ENCODE measurements around the gene SPOCK1. TPM values are rescaled to one million over a fixed set of nuclear protein-coding genes. Genes with fewer than 3 reads are reported as not detected.

Gene SPOCK1
- total and polyA plus RNA-seq, 5 experiments from 2014 or later: not detected

GRCh38 chr5:137054335-137054734, 444.8 kb downstream of the SPOCK1 start:
- H3K27ac Mint-ChIP-seq: no peak overlapping the region
- peaks cover 0 to 2% (median 0%) of the 10 kb centered on the region in 9 donors for H3K9me3 Mint-ChIP-seq
- no peak for ATAC-seq
- peaks cover 0 to 20% (median 6%) of the 10 kb centered on the region in 5 donors for H3K27me3 Mint-ChIP-seq
- no peaks in the 10 kb centered on the region for H3K36me3 Mint-ChIP-seq
- POLR2A ChIA-PET: no interaction called here
- no peak for DNase-seq
- H3K4me1 Mint-ChIP-seq: no peaks in the 10 kb centered on the region
- H3K4me3 Mint-ChIP-seq: no peak overlapping the region

GRCh38 chr5:137051161-137051560, 448.0 kb downstream of the SPOCK1 start:
- Mint-ChIP-seq H3K27ac (no peak overlapping the region), H3K27me3 (peaks cover 0 to 9% (median 3%) of the 10 kb centered on the region in 5 donors), H3K36me3 (no peaks in the 10 kb centered on the region), H3K4me1 (no peaks in the 10 kb centered on the region), H3K4me3 (no peak overlapping the region), H3K9me3 (peaks cover 0 to under 1% (median 0%) of the 10 kb centered on the region in 9 donors)
- POLR2A ChIA-PET: no interaction called here
- ATAC-seq: no peak
- DNase-seq: no peak

GRCh38 chr5:137040641-137041340, 458.3 kb downstream of the SPOCK1 start:
- no peaks in the 10 kb centered on the region for H3K4me1 Mint-ChIP-seq
- H3K9me3 Mint-ChIP-seq: peaks cover 7 to 19% (median 15%) of the 10 kb centered on the region in 9 donors
- POLR2A ChIA-PET: no interaction called here
- DNase-seq (no peak), ATAC-seq (no peak)
- H3K27ac Mint-ChIP-seq: no peak overlapping the region
- peaks cover 0 to 10% (median 4%) of the 10 kb centered on the region in 5 donors for H3K27me3 Mint-ChIP-seq
- H3K36me3 Mint-ChIP-seq: peaks cover 0 to 16% (median 0%) of the 10 kb centered on the region in 3 donors
- no peak overlapping the region for H3K4me3 Mint-ChIP-seq

- Mint-ChIP-seq H3K4me1 (no peaks in the 10 kb centered on the region), H3K27me3 (peaks cover 0 to 10% (median 6%) of the 10 kb centered on the region in 5 donors), H3K9me3 (peaks cover 7 to 19% (median 15%) of the 10 kb centered on the region in 9 donors), H3K27ac (no peak overlapping the region), H3K36me3 (peaks cover 0 to 16% (median 0%) of the 10 kb centered on the region in 3 donors), H3K4me3 (no peak overlapping the region)
- POLR2A ChIA-PET: no interaction called here
- ATAC-seq (no peak), DNase-seq (no peak)
Measured at GRCh38 chr5:137040024-137040423, 459.1 kb downstream of the SPOCK1 start.

GRCh38 chr5:137037848-137038247, 461.3 kb downstream of the SPOCK1 start:
- no peak for ATAC-seq
- no peaks in the 10 kb centered on the region for H3K4me1 Mint-ChIP-seq
- H3K4me3 Mint-ChIP-seq: no peak overlapping the region
- POLR2A ChIA-PET: no interaction called here
- H3K27me3 Mint-ChIP-seq: peaks cover 0 to 11% (median 10%) of the 10 kb centered on the region in 5 donors
- DNase-seq: no peak
- peaks cover 0 to 11% (median 0%) of the 10 kb centered on the region in 3 donors for H3K36me3 Mint-ChIP-seq
- H3K27ac Mint-ChIP-seq: no peak overlapping the region
- peaks cover 4 to 12% (median 9%) of the 10 kb centered on the region in 9 donors for H3K9me3 Mint-ChIP-seq

- no peak for ATAC-seq
Measured at GRCh38 chr5:137036640-137037039, 462.5 kb downstream of the SPOCK1 start.

GRCh38 chr5:137035480-137035878, 463.6 kb downstream of the SPOCK1 start:
- Mint-ChIP-seq H3K4me3 (no peak overlapping the region), H3K9me3 (peaks cover 0 to 7% (median 2%) of the 10 kb centered on the region in 9 donors), H3K27me3 (peaks cover 0 to 19% (median 10%) of the 10 kb centered on the region in 5 donors), H3K27ac (no peak overlapping the region), H3K36me3 (peaks cover 0 to 2% (median 0%) of the 10 kb centered on the region in 3 donors), H3K4me1 (no peaks in the 10 kb centered on the region)
- no peak for ATAC-seq
- DNase-seq: no peak
- POLR2A ChIA-PET: no interaction called here

More at GRCh38 chr5:137036640-137037039, 462.5 kb downstream of the SPOCK1 start:
- no peak overlapping the region for H3K27ac Mint-ChIP-seq
- no peak for DNase-seq
- POLR2A ChIA-PET: no interaction called here
- peaks cover 0 to 7% (median 2%) of the 10 kb centered on the region in 9 donors for H3K9me3 Mint-ChIP-seq
- H3K27me3 Mint-ChIP-seq: peaks cover 0 to 19% (median 10%) of the 10 kb centered on the region in 5 donors
- H3K4me1 Mint-ChIP-seq: no peaks in the 10 kb centered on the region
- H3K4me3 Mint-ChIP-seq: no peak overlapping the region
- peaks cover 0 to 6% (median 0%) of the 10 kb centered on the region in 3 donors for H3K36me3 Mint-ChIP-seq

GRCh38 chr5:137034764-137035479, 464.2 kb downstream of the SPOCK1 start:
- H3K27ac Mint-ChIP-seq: no peak overlapping the region
- DNase-seq (no peak), ATAC-seq (no peak)
- H3K4me3 Mint-ChIP-seq: no peak overlapping the region
- POLR2A ChIA-PET: no interaction called here
- no peaks in the 10 kb centered on the region for H3K36me3 Mint-ChIP-seq
- no peaks in the 10 kb centered on the region for H3K4me1 Mint-ChIP-seq
- H3K27me3 Mint-ChIP-seq: peaks cover 0 to 19% (median 10%) of the 10 kb centered on the region in 5 donors
- peaks cover 0 to 7% (median 2%) of the 10 kb centered on the region in 9 donors for H3K9me3 Mint-ChIP-seq

- H3K9me3 Mint-ChIP-seq: peaks cover 0 to 7% (median 2%) of the 10 kb centered on the region in 9 donors
- POLR2A ChIA-PET: no interaction called here
- DNase-seq (no peak), ATAC-seq (no peak)
- no peaks in the 10 kb centered on the region for H3K36me3 Mint-ChIP-seq
- H3K27ac Mint-ChIP-seq: no peak overlapping the region
- peaks cover 0 to 19% (median 10%) of the 10 kb centered on the region in 5 donors for H3K27me3 Mint-ChIP-seq
- H3K4me3 Mint-ChIP-seq: peak overlapping the region in 1 of 10 donors; percentile 26
- no peaks in the 10 kb centered on the region for H3K4me1 Mint-ChIP-seq
Measured at GRCh38 chr5:137034213-137034612, 464.9 kb downstream of the SPOCK1 start.

- H3K4me1 Mint-ChIP-seq: no peaks in the 10 kb centered on the region
- H3K4me3 Mint-ChIP-seq: no peak overlapping the region
- ATAC-seq (no peak), DNase-seq (no peak)
- POLR2A ChIA-PET: no interaction called here
- no peak overlapping the region for H3K27ac Mint-ChIP-seq
- peaks cover 0 to 17% (median 2%) of the 10 kb centered on the region in 5 donors for H3K27me3 Mint-ChIP-seq
- peaks cover 0 to 7% (median 0%) of the 10 kb centered on the region in 9 donors for H3K9me3 Mint-ChIP-seq
- no peaks in the 10 kb centered on the region for H3K36me3 Mint-ChIP-seq
Measured at GRCh38 chr5:137032929-137033328, 466.2 kb downstream of the SPOCK1 start.

- no peak for DNase-seq
- Mint-ChIP-seq H3K36me3 (no peaks in the 10 kb centered on the region), H3K4me3 (no peak overlapping the region), H3K4me1 (peaks cover 0 to 2% (median 0%) of the 10 kb centered on the region in 4 donors), H3K27ac (no peak overlapping the region), H3K27me3 (peaks cover 0 to 12% (median 6%) of the 10 kb centered on the region in 5 donors), H3K9me3 (peaks cover 0 to 5% (median 0%) of the 10 kb centered on the region in 9 donors)
- no peak for ATAC-seq
- POLR2A ChIA-PET: no interaction called here
Measured at GRCh38 chr5:137027758-137028157, 471.4 kb downstream of the SPOCK1 start.

- Mint-ChIP-seq H3K27me3 (peaks cover 0 to 11% (median 3%) of the 10 kb centered on the region in 5 donors), H3K36me3 (no peaks in the 10 kb centered on the region), H3K4me3 (no peak overlapping the region), H3K27ac (no peak overlapping the region), H3K9me3 (no peaks in the 10 kb centered on the region), H3K4me1 (peaks cover 0 to 4% (median under 1%) of the 10 kb centered on the region in 4 donors)
- ATAC-seq: no peak
- POLR2A ChIA-PET: no interaction called here
- DNase-seq: no peak
Measured at GRCh38 chr5:137026296-137026695, 472.8 kb downstream of the SPOCK1 start.

GRCh38 chr5:137024044-137024443, 475.1 kb downstream of the SPOCK1 start:
- H3K27ac Mint-ChIP-seq: no peak overlapping the region
- peaks cover 0 to 11% (median 3%) of the 10 kb centered on the region in 5 donors for H3K27me3 Mint-ChIP-seq
- POLR2A ChIA-PET: interaction anchor here (0.7 kb wide), 1 partner anchor 280 kb away, joined by 3 read pairs; no protein-coding TSS in a partner anchor
- H3K36me3 Mint-ChIP-seq: no peaks in the 10 kb centered on the region
- no peak for ATAC-seq
- DNase-seq: no peak
- no peaks in the 10 kb centered on the region for H3K9me3 Mint-ChIP-seq
- peaks cover 0 to 4% (median under 1%) of the 10 kb centered on the region in 4 donors for H3K4me1 Mint-ChIP-seq
- H3K4me3 Mint-ChIP-seq: no peak overlapping the region
